ENCODE data around the gene ESF1.

The ESF1 gene

GRCh38 chr20:13690943-13691342, 93.8 kb downstream of the ESF1 start:
- Histone ChIP-seq H3K9me3 (ENCODE audit: control insufficient read depth, low read length) (no peaks in the 10 kb centered on the region), H3K4ac (ENCODE audit: low read depth in 1 of 2, low read length in 2 of 2) (no peak overlapping the region), H2AK5ac (ENCODE audit: low read length, severe bottlenecking) (no peak overlapping the region), H2BK12ac (ENCODE audit: low read length in 2 of 2) (no peak overlapping the region), H4K91ac (ENCODE audit: low read length) (no peak overlapping the region), H2BK5ac (ENCODE audit: low read depth, low read length, poor library complexity, severe bottlenecking) (no peak overlapping the region), H2BK120ac (ENCODE audit: low read depth, low read length) (no peak overlapping the region), H2BK15ac (ENCODE audit: low read depth, poor library complexity, severe bottlenecking) (no peak overlapping the region), H2AFZ (ENCODE audit: low read depth, low read length) (no peak overlapping the region), H3K9ac (ENCODE audit: low read length) (no peak overlapping the region), H3K23ac (ENCODE audit: low read length in 2 of 2) (no peak overlapping the region), H3K4me2 (ENCODE audit: low read length, poor library complexity, severe bottlenecking) (no peak overlapping the region), H3K18ac (ENCODE audit: low read depth in 1 of 2, low read length in 2 of 2) (no peak overlapping the region), H3K79me1 (replicated peaks; ENCODE audit: low read length, poor library complexity, severe bottlenecking) (no peaks in the 10 kb centered on the region), H3K14ac (ENCODE audit: low read length in 2 of 2) (no peak overlapping the region), H4K8ac (ENCODE audit: low read length) (no peak overlapping the region), H3K4me1 (ENCODE audit: control insufficient read depth, insufficient read depth, low read depth, low read length) (no peaks in the 10 kb centered on the region), H3K27me3 (ENCODE audit: control insufficient read depth in 1 of 2, insufficient read depth in 1 of 2, low read length in 2 of 2) (no peaks in the 10 kb centered on the region), H3K27ac (ENCODE audit: low read length, poor library complexity, severe bottlenecking) (no peak overlapping the region), H3K36me3 (ENCODE audit: control insufficient read depth in 1 of 2, insufficient read depth in 2 of 2, low read depth in 1 of 2, low read length in 2 of 2) (no peaks in the 10 kb centered on the region), H3K4me3 (ENCODE audit: insufficient read depth in 1 of 2, low read depth in 1 of 2, low read length in 2 of 2) (no peak overlapping the region)
- WGBS = 53% methylated on average over 1 of the region's 1 CpG
- DNase-seq = no peak

- no peaks in the 10 kb centered on the region for H3K9me3 ChIP-seq (ENCODE audit: control insufficient read depth, low read length)
- H2BK5ac ChIP-seq (ENCODE audit: low read depth, low read length, poor library complexity, severe bottlenecking) = no peak overlapping the region
- no peak overlapping the region for H4K8ac ChIP-seq (ENCODE audit: low read length)
- no peak overlapping the region for H3K23ac ChIP-seq (ENCODE audit: low read length in 2 of 2)
- no peak overlapping the region for H2BK120ac ChIP-seq (ENCODE audit: low read depth, low read length)
- H3K27me3 ChIP-seq (ENCODE audit: control insufficient read depth in 1 of 2, insufficient read depth in 1 of 2, low read length in 2 of 2) = peaks cover 0 to 6% of the 10 kb centered on the region in 2 experiments
- H3K79me1 ChIP-seq (replicated peaks; ENCODE audit: low read length, poor library complexity, severe bottlenecking) = no peaks in the 10 kb centered on the region
- H3K36me3 ChIP-seq (ENCODE audit: control insufficient read depth in 1 of 2, insufficient read depth in 2 of 2, low read depth in 1 of 2, low read length in 2 of 2) = no peaks in the 10 kb centered on the region
- H3K4me2 ChIP-seq (ENCODE audit: low read length, poor library complexity, severe bottlenecking) = no peak overlapping the region
- no peak overlapping the region for H2BK12ac ChIP-seq (ENCODE audit: low read length in 2 of 2)
- over 99% methylated on average over 3 of the region's 3 CpGs for WGBS
- H3K4ac ChIP-seq (ENCODE audit: low read depth in 1 of 2, low read length in 2 of 2) = no peak overlapping the region
- H3K18ac ChIP-seq (ENCODE audit: low read depth in 1 of 2, low read length in 2 of 2) = no peak overlapping the region
- H2AK5ac ChIP-seq (ENCODE audit: low read length, severe bottlenecking) = no peak overlapping the region
- no peaks in the 10 kb centered on the region for H3K4me1 ChIP-seq (ENCODE audit: control insufficient read depth, insufficient read depth, low read depth, low read length)
- no peak overlapping the region for H3K9ac ChIP-seq (ENCODE audit: low read length)
- no peak overlapping the region for H3K14ac ChIP-seq (ENCODE audit: low read length in 2 of 2)
- H4K91ac ChIP-seq (ENCODE audit: low read length) = no peak overlapping the region
- no peak overlapping the region for H2BK15ac ChIP-seq (ENCODE audit: low read depth, poor library complexity, severe bottlenecking)
- H3K4me3 ChIP-seq (ENCODE audit: insufficient read depth in 1 of 2, low read depth in 1 of 2, low read length in 2 of 2) = no peak overlapping the region
- H3K27ac ChIP-seq (ENCODE audit: low read length, poor library complexity, severe bottlenecking) = no peak overlapping the region
- no peak for DNase-seq
- no peak overlapping the region for H2AFZ ChIP-seq (ENCODE audit: low read depth, low read length)
Measured at GRCh38 chr20:13687815-13688214, 96.9 kb downstream of the ESF1 start.

GRCh38 chr20:13685623-13686022, 99.1 kb downstream of the ESF1 start:
- no peak overlapping the region for H3K14ac ChIP-seq (ENCODE audit: low read length in 2 of 2)
- H3K27ac ChIP-seq (ENCODE audit: low read length, poor library complexity, severe bottlenecking) = no peak overlapping the region
- no peak overlapping the region for H2BK12ac ChIP-seq (ENCODE audit: low read length in 2 of 2)
- no peak overlapping the region for H2BK5ac ChIP-seq (ENCODE audit: low read depth, low read length, poor library complexity, severe bottlenecking)
- DNase-seq = no peak
- no peak overlapping the region for H3K18ac ChIP-seq (ENCODE audit: low read depth in 1 of 2, low read length in 2 of 2)
- H2BK15ac ChIP-seq (ENCODE audit: low read depth, poor library complexity, severe bottlenecking) = no peak overlapping the region
- H2AFZ ChIP-seq (ENCODE audit: low read depth, low read length) = no peak overlapping the region
- H3K4me2 ChIP-seq (ENCODE audit: low read length, poor library complexity, severe bottlenecking) = no peak overlapping the region
- 80% methylated on average over 2 of the region's 2 CpGs for WGBS
- no peak overlapping the region for H3K4me3 ChIP-seq (ENCODE audit: insufficient read depth in 1 of 2, low read depth in 1 of 2, low read length in 2 of 2)
- peaks cover 0 to 6% of the 10 kb centered on the region in 2 experiments for H3K27me3 ChIP-seq (ENCODE audit: control insufficient read depth in 1 of 2, insufficient read depth in 1 of 2, low read length in 2 of 2)
- H3K9ac ChIP-seq (ENCODE audit: low read length) = no peak overlapping the region
- no peak overlapping the region for H4K91ac ChIP-seq (ENCODE audit: low read length)
- no peak overlapping the region for H3K23ac ChIP-seq (ENCODE audit: low read length in 2 of 2)
- H3K4ac ChIP-seq (ENCODE audit: low read depth in 1 of 2, low read length in 2 of 2) = no peak overlapping the region
- no peaks in the 10 kb centered on the region for H3K36me3 ChIP-seq (ENCODE audit: control insufficient read depth in 1 of 2, insufficient read depth in 2 of 2, low read depth in 1 of 2, low read length in 2 of 2)
- no peaks in the 10 kb centered on the region for H3K9me3 ChIP-seq (ENCODE audit: control insufficient read depth, low read length)
- H3K79me1 ChIP-seq (replicated peaks; ENCODE audit: low read length, poor library complexity, severe bottlenecking) = no peaks in the 10 kb centered on the region
- no peak overlapping the region for H2BK120ac ChIP-seq (ENCODE audit: low read depth, low read length)
- H3K4me1 ChIP-seq (ENCODE audit: control insufficient read depth, insufficient read depth, low read depth, low read length) = no peaks in the 10 kb centered on the region
- H2AK5ac ChIP-seq (ENCODE audit: low read length, severe bottlenecking) = no peak overlapping the region
- no peak overlapping the region for H4K8ac ChIP-seq (ENCODE audit: low read length)

GRCh38 chr20:13684566-13685222, 100.0 kb downstream of the ESF1 start:
- Histone ChIP-seq H3K23ac (ENCODE audit: low read length in 2 of 2) (no peak overlapping the region), H3K27ac (ENCODE audit: low read length, poor library complexity, severe bottlenecking) (no peak overlapping the region), H3K4me3 (ENCODE audit: insufficient read depth in 1 of 2, low read depth in 1 of 2, low read length in 2 of 2) (no peak overlapping the region), H2BK120ac (ENCODE audit: low read depth, low read length) (no peak overlapping the region), H3K4ac (ENCODE audit: low read depth in 1 of 2, low read length in 2 of 2) (no peak overlapping the region), H2AFZ (ENCODE audit: low read depth, low read length) (no peak overlapping the region), H2BK15ac (ENCODE audit: low read depth, poor library complexity, severe bottlenecking) (no peak overlapping the region), H2AK5ac (ENCODE audit: low read length, severe bottlenecking) (no peak overlapping the region), H3K9ac (ENCODE audit: low read length) (no peak overlapping the region), H3K9me3 (ENCODE audit: control insufficient read depth, low read length) (no peaks in the 10 kb centered on the region), H2BK12ac (ENCODE audit: low read length in 2 of 2) (no peak overlapping the region), H3K79me1 (replicated peaks; ENCODE audit: low read length, poor library complexity, severe bottlenecking) (no peaks in the 10 kb centered on the region), H4K91ac (ENCODE audit: low read length) (no peak overlapping the region), H3K4me1 (ENCODE audit: control insufficient read depth, insufficient read depth, low read depth, low read length) (no peaks in the 10 kb centered on the region), H3K18ac (ENCODE audit: low read depth in 1 of 2, low read length in 2 of 2) (no peak overlapping the region), H4K8ac (ENCODE audit: low read length) (no peak overlapping the region), H3K36me3 (ENCODE audit: control insufficient read depth in 1 of 2, insufficient read depth in 2 of 2, low read depth in 1 of 2, low read length in 2 of 2) (no peaks in the 10 kb centered on the region), H3K14ac (ENCODE audit: low read length in 2 of 2) (no peak overlapping the region), H3K4me2 (ENCODE audit: low read length, poor library complexity, severe bottlenecking) (no peak overlapping the region), H3K27me3 (ENCODE audit: control insufficient read depth in 1 of 2, insufficient read depth in 1 of 2, low read length in 2 of 2) (peaks cover 0 to 6% of the 10 kb centered on the region in 2 experiments), H2BK5ac (ENCODE audit: low read depth, low read length, poor library complexity, severe bottlenecking) (no peak overlapping the region)
- DNase-seq = no peak
- 82% methylated on average over 5 of the region's 5 CpGs for WGBS

Measured in mesenchymal stem cell (in vitro differentiated cells and primary cell).